ENCODE measurements around the gene RFC2.
"Not testable (repeated sequence)": the region's sequence is repeated elsewhere in the genome, so short reads cannot be mapped to it uniquely, and the experiment has no call there.

The RFC2 gene

GRCh38 chr7:74246497-74246896, 7.7 kb downstream of the RFC2 start:
- DNase-seq, result no peak

- no peak for DNase-seq
These were observed 12.1 kb downstream of the RFC2 start for GRCh38 chr7:74242122-74242443.

GRCh38 chr7:74240482-74240881, 13.7 kb downstream of the RFC2 start:
- no peak for DNase-seq

GRCh38 chr7:74236284-74236683, 17.9 kb downstream of the RFC2 start:
- no peak for DNase-seq

DNA sequence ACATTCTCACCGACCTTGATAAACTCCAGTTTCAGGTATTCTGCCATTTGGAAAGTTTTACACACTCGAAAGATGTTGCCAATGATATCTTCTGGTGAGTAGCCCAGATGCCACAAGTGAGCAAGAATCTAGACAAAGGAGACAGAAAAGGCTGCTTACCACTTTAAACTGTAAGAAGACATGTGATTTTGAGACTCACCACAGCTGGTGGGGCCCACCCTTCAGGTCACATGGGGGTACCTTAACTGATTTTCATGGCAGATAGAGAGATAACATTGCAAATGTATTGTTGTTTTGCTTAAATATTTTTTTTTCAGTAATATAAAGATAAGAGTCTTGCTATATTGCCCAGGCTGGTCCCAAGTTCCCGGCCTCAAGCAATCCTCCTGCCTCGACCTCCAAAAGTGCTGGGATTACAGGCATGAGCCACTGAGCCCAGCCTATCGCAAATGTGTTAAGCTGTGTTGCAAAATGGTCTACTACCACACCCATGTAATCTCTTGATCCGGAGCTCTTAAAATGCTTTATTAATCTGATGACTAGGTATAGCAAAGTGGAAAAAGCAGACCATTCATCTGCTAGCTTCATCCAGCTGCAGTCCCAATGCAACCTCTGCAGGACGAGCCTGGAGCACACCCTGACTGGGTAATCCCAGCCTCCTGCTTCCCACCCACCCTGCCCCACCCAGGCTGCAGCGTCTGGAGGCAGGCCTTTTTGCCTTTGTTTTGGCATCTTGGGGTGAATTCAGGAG, 18.5 kb downstream of the RFC2 start:
- DNase-seq, result no peak

DNA sequence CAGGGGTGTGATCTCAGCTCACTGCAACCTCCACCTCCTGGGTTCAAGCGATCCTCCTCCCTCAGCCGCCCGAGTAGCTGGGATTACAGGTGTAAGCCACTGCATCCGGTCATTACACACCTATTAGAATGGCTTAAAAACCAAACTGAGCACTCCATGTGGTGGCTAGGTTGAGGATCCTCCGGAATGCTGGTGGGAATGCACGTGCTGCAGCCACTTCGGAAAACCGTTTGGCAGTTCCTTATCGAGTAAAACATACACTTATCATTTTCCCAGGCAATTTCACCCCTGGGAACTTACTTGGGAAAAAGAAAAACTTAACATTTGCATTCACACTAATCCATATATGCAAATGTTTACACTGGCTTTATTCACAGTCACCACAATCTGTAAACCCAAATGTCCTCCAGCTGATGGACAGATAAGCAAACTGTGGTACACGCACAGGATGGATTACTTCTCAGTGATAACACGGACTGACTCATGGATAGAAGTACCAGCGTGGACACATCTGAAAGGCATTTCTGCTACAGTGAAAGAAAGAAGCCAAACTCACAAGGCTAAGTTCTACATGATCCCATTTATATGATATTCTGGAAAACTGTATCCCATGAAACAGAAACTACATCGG, 20.4 kb downstream of the RFC2 start:
- DNase-seq, result no peak

GRCh38 chr7:74231232-74231590, 23.0 kb downstream of the RFC2 start:
- no peak for DNase-seq

GRCh38 chr7:74230446-74231231, 23.6 kb downstream of the RFC2 start:
- DNase-seq, result no peak

DNA sequence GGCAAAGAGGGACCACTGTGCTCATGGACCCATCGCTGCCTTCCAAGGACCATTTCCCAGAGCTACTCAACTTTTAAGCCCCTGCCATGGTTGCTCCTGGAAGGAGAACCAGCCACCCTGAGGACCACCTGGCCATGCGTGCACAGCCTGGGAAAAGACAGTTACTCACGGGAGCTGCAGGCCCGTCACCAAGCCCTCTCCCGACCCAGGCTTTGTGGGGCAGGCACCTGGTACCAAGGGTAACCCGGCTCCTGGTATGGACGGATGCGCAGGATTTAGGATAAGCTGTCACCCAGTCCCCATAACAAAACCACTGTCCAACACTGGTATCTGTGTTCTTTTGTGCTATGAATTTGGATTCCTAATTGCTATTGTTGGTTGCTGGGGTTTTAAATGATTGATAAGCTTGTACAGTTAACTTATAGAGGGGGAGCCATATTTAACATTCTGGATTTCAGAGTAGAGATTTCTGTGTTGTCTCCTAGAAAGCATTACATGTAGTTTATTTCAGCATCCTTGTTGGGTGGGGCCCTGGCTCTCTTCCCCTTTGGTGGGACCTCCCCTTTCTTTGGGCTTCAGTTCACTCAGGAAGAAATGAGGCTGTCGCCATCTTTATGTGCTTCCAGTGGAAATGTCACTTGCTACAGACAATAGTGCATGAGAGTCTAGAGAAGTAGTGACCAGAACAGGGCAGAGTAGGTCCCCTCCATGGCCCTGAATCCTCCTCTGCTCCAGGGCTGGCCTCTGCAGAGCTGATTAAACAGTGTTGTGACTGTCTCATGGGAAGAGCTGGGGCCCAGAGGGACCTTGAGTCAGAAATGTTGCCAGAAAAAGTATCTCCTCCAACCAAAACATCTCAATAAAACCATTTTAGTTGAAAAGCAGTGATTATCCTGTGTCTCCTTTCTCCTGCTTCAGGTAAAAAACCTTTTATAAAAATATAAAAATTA, 25.0 kb downstream of the RFC2 start:
- DNase-seq, result no peak

- no peak for DNase-seq
These were observed 27.6 kb downstream of the RFC2 start for GRCh38 chr7:74226633-74227032.

DNA sequence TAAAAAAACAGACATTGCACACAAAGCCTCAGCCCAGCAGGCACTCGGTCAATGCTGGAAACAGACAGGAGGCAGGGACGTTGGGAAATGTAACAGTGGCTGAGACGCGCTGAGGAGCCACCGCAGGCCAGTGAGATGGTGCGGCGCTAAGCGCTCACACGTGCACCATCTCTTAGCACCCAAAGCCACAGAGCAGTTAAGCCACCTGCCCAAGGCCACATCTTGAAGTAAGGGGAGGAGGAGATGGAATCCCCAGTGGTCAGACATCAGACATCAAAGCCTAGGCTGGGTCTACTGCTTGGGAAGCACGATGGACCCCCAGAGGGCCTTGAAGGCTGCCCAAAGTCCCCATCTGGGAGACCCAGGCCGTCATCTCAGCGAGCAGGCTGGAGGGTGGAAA, 28.8 kb downstream of the RFC2 start:
- DNase-seq, result no peak

DNA sequence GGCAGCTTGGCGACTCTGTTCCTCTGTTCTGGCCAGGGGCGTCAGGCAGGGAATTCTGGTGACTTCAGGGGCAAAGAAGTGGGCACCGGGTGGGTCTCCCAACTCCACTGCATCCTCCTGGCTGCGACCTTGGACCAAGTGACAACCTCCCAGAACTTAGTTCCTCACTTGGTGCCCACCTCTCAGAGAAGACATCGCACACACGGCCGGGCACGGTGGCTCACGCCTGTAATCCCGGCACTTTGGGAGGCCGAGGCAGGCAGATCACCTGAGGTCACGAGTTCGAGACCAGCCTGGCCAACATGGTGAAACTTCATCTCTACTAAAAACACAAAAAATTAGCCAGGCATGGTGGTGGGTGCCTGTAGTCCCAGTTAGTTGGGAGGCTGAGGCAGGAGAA, 29.3 kb downstream of the RFC2 start:
- not testable (repeated sequence) for DNase-seq

GRCh38 chr7:74224511-74224832, 29.7 kb downstream of the RFC2 start:
- DNase-seq, result no peak

- no peak for DNase-seq
These were observed 30.3 kb downstream of the RFC2 start for GRCh38 chr7:74223711-74224510.

GRCh38 chr7:74222851-74223710, 31.1 kb downstream of the RFC2 start:
- no peak for DNase-seq

DNA sequence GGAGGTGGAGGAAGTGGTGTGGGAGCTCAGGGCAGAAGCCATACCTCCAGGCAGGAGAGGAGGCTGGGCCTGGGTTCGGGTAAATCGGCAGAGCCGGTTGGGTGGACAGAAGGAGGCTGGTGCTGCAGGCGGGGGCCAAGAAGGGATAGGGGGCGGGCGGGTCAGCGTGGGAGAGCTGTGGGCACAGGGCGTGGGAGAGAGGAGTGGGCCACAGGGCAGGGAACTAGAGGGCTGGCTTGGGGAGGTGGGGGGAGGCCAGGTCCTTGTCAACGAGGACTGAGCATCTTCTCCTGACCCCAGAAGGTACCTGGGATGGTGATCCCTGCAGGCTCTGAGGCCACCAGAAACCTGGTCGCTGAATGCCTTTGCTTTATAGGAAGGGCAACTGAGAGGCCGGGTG, 32.5 kb downstream of the RFC2 start:
- no peak for DNase-seq

GRCh38 chr7:74220229-74220628, 34.0 kb downstream of the RFC2 start:
- no peak for DNase-seq

- DNase-seq, result no peak
These were observed 34.8 kb downstream of the RFC2 start for GRCh38 chr7:74219416-74219815.

GRCh38 chr7:74218343-74218698, 35.9 kb downstream of the RFC2 start:
- no peak for DNase-seq

DNA sequence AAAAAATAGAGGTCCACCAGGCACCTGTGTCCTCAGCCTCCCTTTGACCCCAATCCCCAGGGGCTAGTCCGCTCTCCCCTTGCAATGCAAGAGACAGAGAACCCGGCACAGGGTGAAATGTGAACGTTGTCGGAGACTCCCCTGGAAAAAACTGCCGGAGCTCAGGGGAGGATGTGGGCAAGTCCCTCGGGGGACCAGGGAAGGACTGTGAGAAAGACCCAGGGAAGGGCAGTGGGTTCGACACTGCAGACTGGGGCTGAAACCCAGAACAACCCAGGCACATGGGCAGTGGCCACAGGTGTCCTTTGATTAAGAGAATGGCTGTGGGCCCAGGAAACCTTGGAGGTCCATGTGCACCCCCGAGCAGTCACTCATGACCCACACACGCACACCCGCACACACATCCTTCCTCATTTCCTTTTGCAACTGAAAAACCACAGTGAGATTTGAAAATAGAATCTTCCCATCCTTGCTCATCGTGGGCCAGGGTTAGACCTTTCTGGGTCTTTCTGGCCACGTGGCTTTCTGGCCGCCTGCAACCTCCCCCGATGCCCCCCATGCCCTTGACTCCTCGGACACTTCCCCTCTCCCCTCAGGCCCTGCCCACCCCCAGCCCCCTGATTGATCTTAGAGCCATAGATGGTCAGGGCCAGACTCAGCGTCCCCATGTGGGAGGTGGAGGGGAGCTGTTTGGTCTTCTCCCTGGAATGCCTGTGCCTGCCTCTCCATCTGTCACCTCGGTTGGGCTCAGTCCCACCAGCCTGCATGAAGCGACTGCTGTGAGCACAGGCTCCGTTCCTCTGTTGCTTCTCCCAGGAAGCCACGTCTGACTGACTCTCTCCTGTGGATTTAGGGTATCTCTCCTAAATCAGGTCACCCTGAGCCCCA, 36.5 kb downstream of the RFC2 start:
- DNase-seq, result no peak
